ENCODE measurements around the gene MRPS18A. TPM values are rescaled to one million over a fixed set of nuclear protein-coding genes. Genes with fewer than 3 reads are reported as not detected.
A peak's percentile ranks its signal among the peaks of the same experiment; 100 is the strongest.

MRPS18A gene
- total and polyA plus RNA-seq, 9 donors, result 21.9 to 45.0 (median 29.8) TPM

DNA sequence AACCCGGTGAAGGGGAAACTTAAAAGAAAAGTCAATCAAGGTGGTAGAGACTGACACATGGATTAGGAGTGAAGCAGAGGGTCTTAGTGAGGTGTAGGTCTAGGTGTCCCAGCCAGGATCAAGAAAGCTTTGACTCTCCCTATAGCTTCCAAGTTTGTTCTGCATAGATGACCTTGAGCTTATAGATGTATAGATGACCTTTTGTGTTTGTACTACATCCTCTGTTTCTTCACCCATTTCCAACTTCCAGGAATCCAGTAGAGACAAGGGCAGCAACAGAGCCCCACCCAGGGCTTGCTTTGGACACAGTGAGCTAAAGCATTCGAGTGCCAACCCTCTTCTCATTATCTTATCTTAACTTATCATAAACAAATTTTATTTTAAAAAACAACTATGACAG is 1.8 kb upstream of the MRPS18A start:
- no peaks in the 10 kb centered on the region for H3K9me3 ChIP-seq
- DNase-seq, result no peak
- peaks cover 2% of the 10 kb centered on the region for H3K4me1 ChIP-seq (ENCODE audit: insufficient read depth)
- H3K27ac ChIP-seq, result no peak overlapping the region
- H3K27me3 ChIP-seq, result no peaks in the 10 kb centered on the region
- WGBS, 3 donors, result 61 to 85% (median 82%) methylated on average over 2 of the region's 2 CpGs
- no peak overlapping the region for H3K4me3 ChIP-seq
- H3K36me3 ChIP-seq, result no peaks in the 10 kb centered on the region
- intact Hi-C loops (cut with DNase I), result no loop called here
- no peak for TF ChIP-seq POLR2A (IDR thresholded peaks at IDR 0.05)

DNA sequence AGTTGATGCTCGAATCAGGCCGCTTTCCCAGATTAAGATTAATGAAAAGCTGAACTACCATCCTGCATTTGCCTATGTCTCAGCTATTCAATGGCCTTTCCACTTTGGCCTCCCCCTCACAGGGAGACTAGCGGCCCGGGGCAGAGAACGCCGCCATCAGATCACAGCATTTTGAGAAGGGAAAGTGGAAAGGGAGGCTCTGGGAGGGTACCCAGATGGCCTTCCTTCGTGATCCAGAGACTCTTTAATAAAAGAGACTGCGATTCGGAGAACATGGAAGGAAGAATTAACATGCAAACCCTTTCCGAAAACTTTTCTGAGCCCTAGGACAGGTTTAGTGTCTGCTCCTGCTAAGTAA is 533 bp downstream of the MRPS18A start:
- DNase-seq, result no peak
- H3K36me3 ChIP-seq, result no peaks in the 10 kb centered on the region
- peaks cover 2% of the 10 kb centered on the region for H3K4me1 ChIP-seq (ENCODE audit: insufficient read depth)
- WGBS, 3 donors, result 5 to 10% (median 6%) methylated on average over 10 of the region's 10 CpGs
- H3K27ac ChIP-seq, result peak overlapping the region in 1 of 2 donors; percentile 19
- no peaks in the 10 kb centered on the region for H3K27me3 ChIP-seq
- H3K4me3 ChIP-seq, result peak overlapping the region; percentile 79
- H3K9me3 ChIP-seq, result no peaks in the 10 kb centered on the region
- intact Hi-C loops (cut with DNase I), result no loop called here
- TF ChIP-seq POLR2A (IDR thresholded peaks at IDR 0.05) (no peak), EP300 (IDR thresholded peaks at IDR 0.05) (no peak)
- TF ChIP-seq, protein P1, sequence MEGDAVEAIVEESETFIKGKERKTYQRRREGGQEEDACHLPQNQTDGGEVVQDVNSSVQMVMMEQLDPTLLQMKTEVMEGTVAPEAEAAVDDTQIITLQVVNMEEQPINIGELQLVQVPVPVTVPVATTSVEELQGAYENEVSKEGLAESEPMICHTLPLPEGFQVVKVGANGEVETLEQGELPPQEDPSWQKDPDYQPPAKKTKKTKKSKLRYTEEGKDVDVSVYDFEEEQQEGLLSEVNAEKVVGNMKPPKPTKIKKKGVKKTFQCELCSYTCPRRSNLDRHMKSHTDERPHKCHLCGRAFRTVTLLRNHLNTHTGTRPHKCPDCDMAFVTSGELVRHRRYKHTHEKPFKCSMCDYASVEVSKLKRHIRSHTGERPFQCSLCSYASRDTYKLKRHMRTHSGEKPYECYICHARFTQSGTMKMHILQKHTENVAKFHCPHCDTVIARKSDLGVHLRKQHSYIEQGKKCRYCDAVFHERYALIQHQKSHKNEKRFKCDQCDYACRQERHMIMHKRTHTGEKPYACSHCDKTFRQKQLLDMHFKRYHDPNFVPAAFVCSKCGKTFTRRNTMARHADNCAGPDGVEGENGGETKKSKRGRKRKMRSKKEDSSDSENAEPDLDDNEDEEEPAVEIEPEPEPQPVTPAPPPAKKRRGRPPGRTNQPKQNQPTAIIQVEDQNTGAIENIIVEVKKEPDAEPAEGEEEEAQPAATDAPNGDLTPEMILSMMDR (IDR thresholded peaks at IDR 0.05), result no peak

DNA sequence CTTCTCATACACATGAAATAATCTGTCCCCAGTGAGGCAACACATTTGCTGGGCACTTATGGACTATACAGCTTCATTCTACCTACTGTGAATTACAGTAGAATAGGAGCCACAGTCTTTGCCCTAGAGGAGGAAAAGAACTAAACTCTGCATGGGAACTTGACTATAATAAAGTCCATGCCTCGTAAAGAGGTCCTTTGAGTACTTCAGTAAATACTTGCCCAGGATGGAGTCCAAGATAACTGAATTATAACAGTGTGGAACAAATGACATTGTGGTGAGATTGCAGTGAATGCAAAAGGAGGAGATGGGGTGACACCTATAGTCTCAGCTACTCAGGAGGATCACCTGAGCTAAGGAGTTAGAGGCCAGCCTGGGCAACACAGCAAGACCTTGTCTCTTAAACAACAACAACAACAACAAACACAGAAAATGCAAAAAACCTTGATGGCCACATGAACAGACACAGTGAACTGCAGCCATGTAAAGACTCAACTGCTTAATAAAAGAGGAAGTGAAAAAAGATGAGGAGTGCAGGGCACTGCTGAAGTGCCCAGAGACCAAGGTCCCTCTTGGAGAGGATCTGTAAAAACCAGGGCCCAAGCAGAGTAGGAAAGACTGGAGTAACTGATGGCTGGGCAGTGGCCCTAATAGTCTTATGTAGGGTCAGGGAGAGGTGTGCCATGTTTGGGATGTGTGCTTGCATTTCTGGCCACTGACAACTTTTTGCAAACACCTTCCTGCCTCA is 3.7 kb downstream of the MRPS18A start:
- no peak for DNase-seq
- peaks cover 2% of the 10 kb centered on the region for H3K4me1 ChIP-seq (ENCODE audit: insufficient read depth)
- H3K4me3 ChIP-seq, result no peak overlapping the region
- H3K9me3 ChIP-seq, result no peaks in the 10 kb centered on the region
- H3K27me3 ChIP-seq, result no peaks in the 10 kb centered on the region
- 81 to 90% (median 89%) methylated on average over 1 of the region's 1 CpG for WGBS, 3 donors
- no peaks in the 10 kb centered on the region for H3K36me3 ChIP-seq
- TF ChIP-seq EP300 (IDR thresholded peaks at IDR 0.05) (no peak), POLR2A (IDR thresholded peaks at IDR 0.05) (no peak)
- TF ChIP-seq, protein P1 (IDR thresholded peaks at IDR 0.05), result no peak
- H3K27ac ChIP-seq, result no peak overlapping the region
- intact Hi-C loops (cut with DNase I), result no loop called here

DNA sequence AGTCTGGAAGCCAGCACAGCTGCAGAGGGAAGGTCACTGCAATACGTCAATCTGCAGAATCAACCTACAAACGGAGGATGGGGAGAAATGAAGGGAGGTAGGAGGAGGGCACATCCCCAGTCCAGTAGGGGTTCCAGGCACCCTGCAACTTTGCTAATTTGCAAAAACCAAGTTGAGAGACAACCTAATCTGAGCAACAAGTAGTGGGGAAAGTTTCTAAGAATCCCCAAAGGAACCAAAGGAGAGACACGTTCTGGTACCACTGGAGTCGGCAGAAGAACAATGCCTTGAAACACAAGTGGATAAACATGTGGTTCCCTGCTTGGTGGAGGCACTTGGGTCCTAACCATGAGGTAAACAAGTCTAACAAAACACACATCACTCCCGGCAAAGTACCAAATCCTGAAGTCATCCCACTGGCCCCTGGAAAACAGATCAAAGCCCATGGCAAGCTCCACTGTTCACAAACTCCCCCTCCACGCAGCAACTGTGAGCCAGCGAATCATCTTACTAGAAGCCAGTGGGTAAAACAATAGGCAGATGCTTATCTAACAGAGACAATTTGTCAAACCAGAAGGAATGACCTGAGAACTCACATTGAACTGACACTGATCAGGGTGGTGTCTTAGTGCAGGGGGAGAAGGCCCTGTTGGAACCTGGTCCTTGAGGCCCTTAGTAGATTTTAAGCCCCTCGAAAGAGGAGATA is 4.7 kb downstream of the MRPS18A start:
- TF ChIP-seq EP300 (IDR thresholded peaks at IDR 0.05) (no peak), POLR2A (IDR thresholded peaks at IDR 0.05) (no peak)
- TF ChIP-seq, protein P1 (IDR thresholded peaks at IDR 0.05), result no peak
- Histone ChIP-seq H3K27me3 (no peaks in the 10 kb centered on the region), H3K36me3 (no peaks in the 10 kb centered on the region), H3K27ac (no peak overlapping the region), H3K4me1 (ENCODE audit: insufficient read depth) (peaks cover 2% of the 10 kb centered on the region), H3K9me3 (no peaks in the 10 kb centered on the region), H3K4me3 (no peak overlapping the region)
- intact Hi-C loops (cut with DNase I), result no loop called here
- WGBS, 3 donors, result 58 to 60% (median 60%) methylated on average over 8 of the region's 8 CpGs
- no peak for DNase-seq

DNA sequence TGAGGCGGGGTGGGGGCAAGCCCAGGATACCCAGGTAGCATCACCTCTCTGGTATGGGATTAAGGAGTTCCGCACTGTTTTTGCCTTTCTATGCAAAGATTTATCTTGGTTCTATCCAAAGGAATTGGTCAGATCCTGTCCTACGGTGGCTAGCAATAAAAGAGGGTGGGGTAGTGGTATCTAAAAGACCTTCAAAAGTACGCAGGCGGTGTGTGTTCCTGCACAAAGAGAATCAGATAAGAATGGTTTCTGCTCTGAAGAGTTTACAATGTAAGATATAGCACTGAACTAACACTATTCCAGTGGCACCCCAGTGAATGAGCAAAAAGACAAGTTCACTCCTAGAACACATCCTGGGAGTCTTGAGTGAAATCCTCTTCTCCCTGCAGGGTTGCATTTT is 6.3 kb downstream of the MRPS18A start:
- intact Hi-C loops (cut with DNase I), result no loop called here
- Histone ChIP-seq H3K4me3 (no peak overlapping the region), H3K27ac (no peak overlapping the region), H3K36me3 (no peaks in the 10 kb centered on the region), H3K4me1 (ENCODE audit: insufficient read depth) (no peaks in the 10 kb centered on the region), H3K27me3 (no peaks in the 10 kb centered on the region), H3K9me3 (no peaks in the 10 kb centered on the region)
- 91 to 94% (median 92%) methylated on average over 5 of the region's 5 CpGs for WGBS, 3 donors
- TF ChIP-seq POLR2A (IDR thresholded peaks at IDR 0.05) (no peak), EP300 (IDR thresholded peaks at IDR 0.05) (no peak)
- TF ChIP-seq, protein P1 (IDR thresholded peaks at IDR 0.05), result no peak
- DNase-seq, result no peak
